ENCODE measurements around the gene FANCB. TPM values are rescaled to one million over a fixed set of nuclear protein-coding genes. Genes with fewer than 3 reads are reported as not detected.

The FANCB gene
- total and polyA plus RNA-seq, 5 donors: 0.11 to 1.1 (median 0.89) TPM

DNA sequence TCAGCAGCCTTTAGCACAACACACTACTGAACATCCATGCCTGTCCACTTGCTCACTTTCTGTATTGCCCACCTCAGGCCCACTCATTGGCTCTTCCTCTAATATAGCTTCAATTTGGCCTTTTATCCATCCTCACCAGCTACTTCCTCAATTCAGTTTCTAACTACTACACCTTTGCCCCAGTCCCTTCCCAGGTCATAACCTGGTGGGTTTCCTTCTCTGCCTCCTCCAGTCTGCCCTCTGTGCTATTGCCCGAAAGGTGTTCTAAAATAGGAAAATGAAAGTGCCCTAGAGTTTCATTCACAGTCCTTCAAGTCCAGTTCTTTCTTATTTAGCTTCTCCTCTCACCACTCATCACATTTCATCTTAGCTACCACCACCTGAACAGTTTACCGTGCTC, 23.4 kb upstream of the FANCB start:
- WGBS: 83% methylated on average over 2 of the region's 2 CpGs
- Histone ChIP-seq H3K27ac (ENCODE audit: low read length) (no peak overlapping the region), H3K9me3 (ENCODE audit: control insufficient read depth, low read length) (no peaks in the 10 kb centered on the region), H3K4me1 (ENCODE audit: control insufficient read depth, insufficient read depth, low read length) (no peaks in the 10 kb centered on the region), H3K27me3 (ENCODE audit: control insufficient read depth, insufficient read depth) (no peaks in the 10 kb centered on the region), H3K4me3 (ENCODE audit: low read length) (no peak overlapping the region)
- ATAC-seq (no peak), DNase-seq (no peak)
- intact Hi-C loops (cut with DNase I): no loop called here

DNA sequence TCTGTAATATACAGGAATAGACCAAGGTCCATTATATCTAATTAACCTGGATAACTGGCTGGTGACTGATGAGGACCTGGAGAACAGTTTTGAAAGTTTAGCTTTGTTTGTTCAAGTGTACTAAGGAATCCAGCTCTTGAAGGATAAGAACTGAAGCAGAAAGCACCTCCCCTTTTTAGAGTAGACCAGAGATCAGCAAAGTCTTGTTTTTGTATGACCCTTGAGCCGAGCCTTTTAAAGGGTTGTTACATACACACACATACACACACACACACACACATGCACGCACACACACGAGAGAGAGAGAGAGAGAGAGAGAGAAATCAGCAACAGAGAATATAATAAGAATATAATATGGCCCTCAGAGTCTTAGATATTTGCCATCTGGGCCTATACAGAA, 13.4 kb upstream of the FANCB start:
- ATAC-seq (no peak), DNase-seq (no peak)
- intact Hi-C loops (cut with DNase I): no loop called here
- Histone ChIP-seq H3K27me3 (ENCODE audit: control insufficient read depth, insufficient read depth) (no peaks in the 10 kb centered on the region), H3K4me1 (ENCODE audit: control insufficient read depth, insufficient read depth, low read length) (no peaks in the 10 kb centered on the region), H3K9me3 (ENCODE audit: control insufficient read depth, low read length) (no peaks in the 10 kb centered on the region), H3K4me3 (ENCODE audit: low read length) (no peak overlapping the region), H3K27ac (ENCODE audit: low read length) (no peak overlapping the region)
- 92% methylated on average over 3 of the region's 3 CpGs for WGBS

DNA sequence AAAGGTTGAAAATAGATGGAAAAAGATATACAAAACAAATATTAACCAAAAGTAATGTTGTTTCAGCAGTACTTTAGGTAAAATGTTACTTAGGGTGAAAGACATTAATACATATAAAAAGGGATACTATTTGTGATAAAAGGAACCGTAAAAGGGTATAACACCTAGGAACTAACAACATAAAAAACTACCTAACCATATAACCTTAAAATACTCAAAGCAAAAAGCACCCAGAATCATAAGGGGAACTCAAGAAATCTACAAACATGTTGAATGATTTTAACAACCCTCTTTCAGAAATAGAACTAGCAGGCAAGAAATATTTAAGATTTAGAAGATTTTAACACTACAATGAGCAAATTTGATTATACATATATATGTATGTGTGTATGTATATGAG, 11.8 kb upstream of the FANCB start:
- Histone ChIP-seq H3K4me3 (ENCODE audit: low read length) (no peak overlapping the region), H3K27me3 (ENCODE audit: control insufficient read depth, insufficient read depth) (no peaks in the 10 kb centered on the region), H3K27ac (ENCODE audit: low read length) (no peak overlapping the region), H3K9me3 (ENCODE audit: control insufficient read depth, low read length) (no peaks in the 10 kb centered on the region), H3K4me1 (ENCODE audit: control insufficient read depth, insufficient read depth, low read length) (no peaks in the 10 kb centered on the region)
- ATAC-seq (no peak), DNase-seq (no peak)
- intact Hi-C loops (cut with DNase I): no loop called here
- 94% methylated on average over 1 of the region's 1 CpG for WGBS

DNA sequence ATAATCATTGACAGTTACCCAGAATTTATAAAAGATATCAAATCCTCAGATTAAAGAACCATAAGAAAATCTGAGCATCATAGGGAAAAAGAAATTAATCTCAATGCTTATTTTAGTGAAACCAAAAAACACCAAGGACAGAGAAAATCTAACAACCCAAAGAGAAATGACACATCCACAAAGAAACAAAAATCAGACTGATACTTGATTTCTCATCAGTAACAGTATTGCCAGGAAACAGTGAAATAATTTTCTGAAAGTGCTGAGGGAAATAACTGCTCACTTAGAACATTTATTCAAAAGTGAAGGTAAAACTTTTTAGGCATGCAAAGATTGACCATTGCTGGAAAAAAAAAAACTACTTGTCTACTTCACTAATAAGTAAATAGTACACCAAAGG, 11.0 kb upstream of the FANCB start:
- DNase-seq (no peak), ATAC-seq (no peak)
- H3K27me3 ChIP-seq (ENCODE audit: control insufficient read depth, insufficient read depth): no peaks in the 10 kb centered on the region
- intact Hi-C loops (cut with DNase I): no loop called here
- H3K27ac ChIP-seq (ENCODE audit: low read length): no peak overlapping the region
- no peaks in the 10 kb centered on the region for H3K9me3 ChIP-seq (ENCODE audit: control insufficient read depth, low read length)
- H3K4me1 ChIP-seq (ENCODE audit: control insufficient read depth, insufficient read depth, low read length): no peaks in the 10 kb centered on the region
- H3K4me3 ChIP-seq (ENCODE audit: low read length): no peak overlapping the region

DNA sequence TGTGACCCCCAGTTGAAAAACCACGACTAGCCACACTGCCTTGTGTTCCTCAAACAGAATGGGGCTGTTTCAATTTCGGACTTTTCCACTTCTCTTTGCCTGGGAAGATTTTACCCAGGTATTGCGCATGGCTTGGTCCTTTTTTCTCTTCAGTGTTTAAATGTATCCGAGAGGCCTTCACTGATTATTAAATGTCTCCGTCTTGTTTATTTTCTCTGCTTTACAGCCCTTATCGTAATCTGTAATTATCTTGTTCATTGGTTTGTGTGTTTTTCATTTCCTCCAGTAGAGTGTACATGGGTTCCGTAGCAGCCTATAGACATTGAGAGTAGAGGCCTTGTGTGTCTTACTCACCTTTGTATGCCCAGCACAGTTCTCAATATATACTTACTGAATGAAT, 2.8 kb upstream of the FANCB start:
- H3K27me3 ChIP-seq (ENCODE audit: control insufficient read depth, insufficient read depth): no peaks in the 10 kb centered on the region
- no peak for ATAC-seq

DNA sequence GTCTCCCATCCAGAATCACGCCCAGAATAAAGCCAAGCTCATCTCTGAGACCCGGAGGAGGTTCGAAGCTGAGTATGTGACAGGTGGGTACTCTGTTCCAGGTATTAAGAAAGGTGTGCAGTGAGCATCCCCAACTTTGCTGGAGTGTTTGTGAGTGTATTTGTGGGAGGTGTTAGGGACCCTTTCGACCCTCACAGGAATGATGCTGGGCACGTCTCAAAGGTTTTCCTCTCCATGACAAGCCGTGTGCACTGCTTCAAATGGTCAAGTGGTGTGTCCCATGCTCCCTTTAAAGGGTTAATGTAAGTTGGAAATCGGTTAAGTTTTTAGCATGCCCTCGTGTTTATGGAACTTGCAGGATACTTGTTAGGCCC, 794 bp upstream of the FANCB start:
- H3K27me3 ChIP-seq (ENCODE audit: control insufficient read depth, insufficient read depth): no peaks in the 10 kb centered on the region
- intact Hi-C loops (cut with DNase I): no loop called here
- DNase-seq (no peak), ATAC-seq (no peak)
- 3% methylated on average over 8 of the region's 8 CpGs for WGBS
- peak overlapping the region; percentile 98 for H3K4me3 ChIP-seq (ENCODE audit: low read length)
- H3K4me1 ChIP-seq (ENCODE audit: control insufficient read depth, insufficient read depth, low read length): peaks cover 1% of the 10 kb centered on the region
- H3K27ac ChIP-seq (ENCODE audit: low read length): peak overlapping the region; percentile 85
- no peaks in the 10 kb centered on the region for H3K9me3 ChIP-seq (ENCODE audit: control insufficient read depth, low read length)

More for the DNA sequence above, 2.8 kb upstream of the FANCB start:
- H3K27ac ChIP-seq (ENCODE audit: low read length): no peak overlapping the region
- peaks cover 1% of the 10 kb centered on the region for H3K4me1 ChIP-seq (ENCODE audit: control insufficient read depth, insufficient read depth, low read length)
- H3K9me3 ChIP-seq (ENCODE audit: control insufficient read depth, low read length): no peaks in the 10 kb centered on the region
- 89% methylated on average over 7 of the region's 7 CpGs for WGBS
- H3K4me3 ChIP-seq (ENCODE audit: low read length): no peak overlapping the region
- intact Hi-C loops (cut with DNase I): no loop called here
- no peak for DNase-seq

DNA sequence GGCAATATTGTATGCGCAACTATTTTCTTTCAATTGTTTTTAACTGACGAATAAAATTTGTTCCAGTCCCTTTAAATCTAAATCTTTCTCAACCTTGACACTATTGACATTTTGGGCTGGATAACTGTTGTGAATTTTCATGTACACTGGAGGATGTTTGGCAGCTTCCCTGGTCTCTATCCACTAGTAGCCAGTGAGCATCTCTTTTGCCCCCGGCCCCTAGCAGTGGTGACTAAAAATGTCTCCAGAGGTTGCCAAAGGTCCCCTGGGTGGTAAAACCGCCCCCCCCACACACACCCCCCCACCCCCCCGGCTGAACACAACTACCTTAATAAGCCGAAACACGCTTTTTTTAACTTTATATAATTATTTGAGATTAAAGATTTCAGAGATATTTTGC, 514 bp downstream of the FANCB start:
- ATAC-seq (no peak), DNase-seq (no peak)
- 16% methylated on average over 7 of the region's 7 CpGs for WGBS
- intact Hi-C loops (cut with DNase I): no loop called here
- no peak overlapping the region for H3K27ac ChIP-seq (ENCODE audit: low read length)
- peak overlapping the region; percentile 62 for H3K4me3 ChIP-seq (ENCODE audit: low read length)
- H3K4me1 ChIP-seq (ENCODE audit: control insufficient read depth, insufficient read depth, low read length): peaks cover 1% of the 10 kb centered on the region
- H3K27me3 ChIP-seq (ENCODE audit: control insufficient read depth, insufficient read depth): no peaks in the 10 kb centered on the region
- no peaks in the 10 kb centered on the region for H3K9me3 ChIP-seq (ENCODE audit: control insufficient read depth, low read length)

DNA sequence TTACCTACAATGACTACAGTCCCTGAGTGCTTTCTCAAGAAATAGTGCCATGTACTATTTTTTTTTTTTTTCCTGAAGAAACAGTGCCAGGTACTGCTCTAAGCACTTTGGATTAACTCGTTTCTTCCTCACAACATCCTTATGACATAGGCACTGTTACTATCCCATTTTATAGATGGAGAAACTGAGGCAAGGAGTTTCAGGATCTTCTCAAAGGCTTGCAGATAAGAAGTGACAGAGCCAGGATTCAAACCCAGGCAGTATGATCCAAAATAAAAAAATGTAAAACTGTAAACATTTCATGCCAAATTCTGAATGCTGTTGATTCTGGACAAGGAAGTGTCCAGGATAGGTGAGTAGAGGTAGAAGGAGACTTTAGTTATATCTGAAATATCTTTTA, 1.1 kb downstream of the FANCB start:
- WGBS: 73% methylated on average over 1 of the region's 1 CpG
- intact Hi-C loops (cut with DNase I): no loop called here

DNA sequence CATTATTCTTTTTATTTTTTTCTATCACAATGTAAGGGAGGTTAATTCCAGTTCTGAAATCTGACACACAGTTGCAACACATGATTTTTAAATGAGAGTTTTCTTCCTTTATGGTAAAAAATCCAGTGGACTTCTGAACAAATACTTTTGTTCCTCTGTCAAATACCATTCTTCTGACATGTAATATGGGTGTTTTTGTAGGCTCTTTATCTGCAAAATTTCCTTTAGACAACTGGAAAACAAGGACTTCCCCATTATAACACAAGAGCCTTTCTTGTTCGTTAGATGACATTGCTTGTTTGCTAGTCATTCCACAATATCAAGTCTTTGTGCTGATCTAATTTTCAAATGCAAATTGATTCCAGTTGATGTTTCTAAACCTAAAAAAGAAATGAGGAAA, 7.7 kb downstream of the FANCB start:
- Histone ChIP-seq H3K27ac (ENCODE audit: low read length) (no peak overlapping the region), H3K27me3 (ENCODE audit: control insufficient read depth, insufficient read depth) (no peaks in the 10 kb centered on the region), H3K9me3 (ENCODE audit: control insufficient read depth, low read length) (no peaks in the 10 kb centered on the region), H3K4me3 (ENCODE audit: low read length) (no peak overlapping the region), H3K4me1 (ENCODE audit: control insufficient read depth, insufficient read depth, low read length) (no peaks in the 10 kb centered on the region)
- intact Hi-C loops (cut with DNase I): no loop called here
- ATAC-seq (no peak), DNase-seq (no peak)
- WGBS: 49% methylated on average over 1 of the region's 1 CpG

More for the DNA sequence above, 1.1 kb downstream of the FANCB start:
- DNase-seq (no peak), ATAC-seq (no peak)
- no peak overlapping the region for H3K27ac ChIP-seq (ENCODE audit: low read length)
- H3K27me3 ChIP-seq (ENCODE audit: control insufficient read depth, insufficient read depth): no peaks in the 10 kb centered on the region
- no peak overlapping the region for H3K4me3 ChIP-seq (ENCODE audit: low read length)
- peaks cover 1% of the 10 kb centered on the region for H3K4me1 ChIP-seq (ENCODE audit: control insufficient read depth, insufficient read depth, low read length)
- no peaks in the 10 kb centered on the region for H3K9me3 ChIP-seq (ENCODE audit: control insufficient read depth, low read length)

DNA sequence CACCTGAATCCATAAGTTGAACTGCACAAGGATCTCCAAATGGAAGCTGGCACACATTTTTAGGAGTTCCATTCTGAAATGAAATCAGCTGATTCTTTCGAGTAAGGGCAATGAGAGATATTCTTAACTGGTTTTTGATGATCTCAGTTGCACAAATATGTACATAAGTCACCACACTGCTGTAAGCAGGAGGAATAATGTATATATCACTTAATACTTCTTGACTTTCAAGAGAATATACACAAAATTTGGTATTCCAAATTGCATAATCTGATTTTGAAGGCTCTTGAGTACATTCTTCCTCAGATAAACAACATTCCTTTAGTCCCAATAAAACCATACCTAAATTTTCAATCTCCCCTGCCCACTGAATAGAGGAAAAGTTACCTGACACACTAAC, 8.2 kb downstream of the FANCB start:
- 65% methylated on average over 1 of the region's 1 CpG for WGBS
- H3K4me3 ChIP-seq (ENCODE audit: low read length): no peak overlapping the region
- no peak overlapping the region for H3K27ac ChIP-seq (ENCODE audit: low read length)
- intact Hi-C loops (cut with DNase I): no loop called here
- H3K27me3 ChIP-seq (ENCODE audit: control insufficient read depth, insufficient read depth): no peaks in the 10 kb centered on the region
- no peaks in the 10 kb centered on the region for H3K4me1 ChIP-seq (ENCODE audit: control insufficient read depth, insufficient read depth, low read length)
- no peak for ATAC-seq
- DNase-seq: no peak
- H3K9me3 ChIP-seq (ENCODE audit: control insufficient read depth, low read length): no peaks in the 10 kb centered on the region

DNA sequence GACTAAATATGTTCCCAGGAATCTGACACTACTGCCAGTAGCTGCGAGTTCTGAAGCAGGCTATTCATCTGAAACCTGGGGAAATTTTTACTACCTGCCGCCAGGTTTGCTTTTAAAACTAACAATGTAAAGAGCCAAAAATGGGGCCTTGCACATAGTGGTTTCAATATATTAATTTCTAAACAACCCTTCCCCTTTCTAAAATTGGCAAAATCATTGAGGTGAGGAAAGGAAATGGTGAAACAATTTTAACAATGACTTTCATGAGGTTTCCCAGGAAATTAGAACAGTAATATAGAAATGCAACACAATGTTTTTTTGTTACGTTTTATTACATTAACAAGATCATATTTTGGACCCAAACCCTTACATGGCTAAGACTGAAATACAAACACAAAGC, 21.3 kb downstream of the FANCB start:
- Histone ChIP-seq H3K9me3 (ENCODE audit: control insufficient read depth, low read length) (no peaks in the 10 kb centered on the region), H3K27me3 (ENCODE audit: control insufficient read depth, insufficient read depth) (no peaks in the 10 kb centered on the region), H3K4me3 (ENCODE audit: low read length) (no peak overlapping the region), H3K4me1 (ENCODE audit: control insufficient read depth, insufficient read depth, low read length) (no peaks in the 10 kb centered on the region), H3K27ac (ENCODE audit: low read length) (no peak overlapping the region)
- WGBS: 83% methylated on average over 3 of the region's 3 CpGs
- ATAC-seq: no peak
- no peak for DNase-seq
- intact Hi-C loops (cut with DNase I): no loop called here

DNA sequence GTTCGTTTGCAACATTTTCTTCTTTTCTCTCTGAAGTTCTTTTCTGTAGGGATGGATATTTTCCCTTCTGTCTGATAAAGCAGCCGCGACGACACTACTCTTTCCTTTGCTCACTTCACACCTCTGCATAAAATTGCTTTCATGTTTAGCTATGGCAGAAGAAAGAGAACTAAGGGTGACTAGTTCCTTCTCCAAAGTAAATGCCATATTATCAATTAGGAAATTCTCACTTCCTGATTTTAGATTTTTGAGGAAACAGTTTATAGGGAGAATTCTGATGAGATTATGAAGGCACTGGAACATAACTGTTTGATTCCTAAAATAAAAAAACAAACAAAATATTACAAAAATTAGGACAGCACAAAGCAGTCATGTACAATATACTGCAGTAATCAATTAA, 29.2 kb downstream of the FANCB start:
- 72% methylated on average over 4 of the region's 4 CpGs for WGBS
- no peaks in the 10 kb centered on the region for H3K27me3 ChIP-seq (ENCODE audit: control insufficient read depth, insufficient read depth)
- intact Hi-C loops (cut with DNase I): loop anchor here in 1 of 4 donors (10.0 kb wide), 1 partner anchor 121 kb away; no protein-coding TSS in a partner anchor
- no peaks in the 10 kb centered on the region for H3K9me3 ChIP-seq (ENCODE audit: control insufficient read depth, low read length)
- H3K27ac ChIP-seq (ENCODE audit: low read length): no peak overlapping the region
- DNase-seq (no peak), ATAC-seq (no peak)
- H3K4me1 ChIP-seq (ENCODE audit: control insufficient read depth, insufficient read depth, low read length): no peaks in the 10 kb centered on the region
- no peak overlapping the region for H3K4me3 ChIP-seq (ENCODE audit: low read length)
